ENCODE results near the gene KDM4B. TPM values are rescaled to one million over a fixed set of nuclear protein-coding genes. Genes with fewer than 3 reads are reported as not detected.

The KDM4B gene
- polyA plus RNA-seq, 3 donors: 6.4 to 22.7 (median 12.7) TPM

DNA sequence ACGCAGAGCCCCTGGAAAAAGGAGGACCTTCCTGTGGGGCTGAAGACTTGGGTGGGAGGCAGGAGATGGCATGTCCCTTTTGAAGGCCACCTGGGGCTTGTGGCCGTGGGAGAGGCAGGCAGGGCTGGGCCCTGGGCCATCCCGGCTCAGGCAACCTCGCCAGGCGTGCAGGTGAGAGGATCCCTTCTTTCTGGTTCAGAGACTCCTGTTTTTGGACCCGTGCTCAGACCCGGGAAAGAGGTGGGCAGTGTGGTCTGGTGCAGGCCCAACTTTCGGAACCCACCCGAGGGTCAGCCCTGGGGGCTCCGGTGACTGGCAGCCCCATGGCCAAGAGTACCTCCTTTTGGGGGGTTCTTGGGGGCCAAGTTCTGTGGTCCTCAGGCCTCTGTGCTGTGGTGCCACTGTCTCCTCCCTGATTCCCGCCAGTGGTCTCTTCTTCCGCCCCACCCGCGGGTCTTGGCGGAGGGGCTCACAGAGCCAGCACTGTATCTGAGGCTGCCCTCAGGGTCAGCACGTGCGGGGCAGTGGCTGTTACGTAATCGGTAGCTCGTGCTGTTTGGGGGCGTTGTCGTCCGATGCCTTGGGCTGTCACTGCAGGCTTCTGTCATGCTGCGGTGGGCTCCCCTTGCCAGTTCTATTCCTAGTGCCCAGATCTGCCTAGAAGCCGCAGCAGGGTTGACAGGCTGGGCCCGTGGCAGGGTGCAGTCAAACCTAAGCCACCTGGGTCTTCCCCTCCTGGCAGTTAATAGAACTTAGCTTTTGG is 42.7 kb downstream of the KDM4B start:
- Mint-ChIP-seq H3K9me3 (peaks cover 0 to 3% (median 0%) of the 10 kb centered on the region in 7 donors), H3K4me1 (peaks cover 1% of the 10 kb centered on the region), H3K27ac (no peak overlapping the region), H3K4me3 (no peak overlapping the region), H3K36me3 (peaks cover 24 to 37% of the 10 kb centered on the region in 2 donors), H3K27me3 (ENCODE audit: low read depth in 3 of 3) (peaks cover 0 to 2% (median 0%) of the 10 kb centered on the region in 3 donors)
- H3K27me3 ChIP-seq (ENCODE audit: control insufficient read depth in 2 of 2, insufficient read depth in 2 of 2, low read length in 2 of 2): no peaks in the 10 kb centered on the region
- no peaks in the 10 kb centered on the region for H3K4me1 ChIP-seq (ENCODE audit: control insufficient read depth in 1 of 2, insufficient read depth in 2 of 2, low read length in 2 of 2)
- H3K4me2 ChIP-seq (replicated peaks; ENCODE audit: extremely low read depth, low read length, poor library complexity, severe bottlenecking): no peak overlapping the region
- intact Hi-C loops (cut with micrococcal nuclease): no loop called here
- H3K9ac ChIP-seq (ENCODE audit: insufficient read depth, low read length, poor library complexity, severe bottlenecking): no peak overlapping the region
- peaks cover 58% of the 10 kb centered on the region for H3K79me2 ChIP-seq (ENCODE audit: insufficient read depth, low read length)
- 87% methylated on average over 26 of the region's 26 CpGs for WGBS (ENCODE audit: insufficient coverage)
- H2AFZ ChIP-seq (ENCODE audit: insufficient read depth, low read depth, low read length, poor library complexity, severe bottlenecking): no peak overlapping the region
- peaks cover 100% of the 10 kb centered on the region for H4K20me1 ChIP-seq (ENCODE audit: insufficient read depth, low read length)
- no peak for DNase-seq
- H3K4me3 ChIP-seq (replicated peaks in 1 of 3; ENCODE audit: low read depth in 2 of 3, low read length in 3 of 3): no peak overlapping the region
- H3K27ac ChIP-seq (ENCODE audit: low read depth in 1 of 2, low read length in 2 of 2): no peak overlapping the region
- no peaks in the 10 kb centered on the region for H3K9me3 ChIP-seq (replicated peaks in 1 of 2; ENCODE audit: control insufficient read depth in 1 of 2, insufficient read depth in 1 of 2, low read length in 2 of 2)
- TF ChIP-seq, protein P1, sequence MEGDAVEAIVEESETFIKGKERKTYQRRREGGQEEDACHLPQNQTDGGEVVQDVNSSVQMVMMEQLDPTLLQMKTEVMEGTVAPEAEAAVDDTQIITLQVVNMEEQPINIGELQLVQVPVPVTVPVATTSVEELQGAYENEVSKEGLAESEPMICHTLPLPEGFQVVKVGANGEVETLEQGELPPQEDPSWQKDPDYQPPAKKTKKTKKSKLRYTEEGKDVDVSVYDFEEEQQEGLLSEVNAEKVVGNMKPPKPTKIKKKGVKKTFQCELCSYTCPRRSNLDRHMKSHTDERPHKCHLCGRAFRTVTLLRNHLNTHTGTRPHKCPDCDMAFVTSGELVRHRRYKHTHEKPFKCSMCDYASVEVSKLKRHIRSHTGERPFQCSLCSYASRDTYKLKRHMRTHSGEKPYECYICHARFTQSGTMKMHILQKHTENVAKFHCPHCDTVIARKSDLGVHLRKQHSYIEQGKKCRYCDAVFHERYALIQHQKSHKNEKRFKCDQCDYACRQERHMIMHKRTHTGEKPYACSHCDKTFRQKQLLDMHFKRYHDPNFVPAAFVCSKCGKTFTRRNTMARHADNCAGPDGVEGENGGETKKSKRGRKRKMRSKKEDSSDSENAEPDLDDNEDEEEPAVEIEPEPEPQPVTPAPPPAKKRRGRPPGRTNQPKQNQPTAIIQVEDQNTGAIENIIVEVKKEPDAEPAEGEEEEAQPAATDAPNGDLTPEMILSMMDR (IDR thresholded peaks at IDR 0.05): no peak
- H3K36me3 ChIP-seq (replicated peaks in 1 of 2; ENCODE audit: control insufficient read depth in 1 of 2, insufficient read depth in 2 of 2, low read length in 2 of 2): peaks cover 21 to 36% of the 10 kb centered on the region in 2 donors

DNA sequence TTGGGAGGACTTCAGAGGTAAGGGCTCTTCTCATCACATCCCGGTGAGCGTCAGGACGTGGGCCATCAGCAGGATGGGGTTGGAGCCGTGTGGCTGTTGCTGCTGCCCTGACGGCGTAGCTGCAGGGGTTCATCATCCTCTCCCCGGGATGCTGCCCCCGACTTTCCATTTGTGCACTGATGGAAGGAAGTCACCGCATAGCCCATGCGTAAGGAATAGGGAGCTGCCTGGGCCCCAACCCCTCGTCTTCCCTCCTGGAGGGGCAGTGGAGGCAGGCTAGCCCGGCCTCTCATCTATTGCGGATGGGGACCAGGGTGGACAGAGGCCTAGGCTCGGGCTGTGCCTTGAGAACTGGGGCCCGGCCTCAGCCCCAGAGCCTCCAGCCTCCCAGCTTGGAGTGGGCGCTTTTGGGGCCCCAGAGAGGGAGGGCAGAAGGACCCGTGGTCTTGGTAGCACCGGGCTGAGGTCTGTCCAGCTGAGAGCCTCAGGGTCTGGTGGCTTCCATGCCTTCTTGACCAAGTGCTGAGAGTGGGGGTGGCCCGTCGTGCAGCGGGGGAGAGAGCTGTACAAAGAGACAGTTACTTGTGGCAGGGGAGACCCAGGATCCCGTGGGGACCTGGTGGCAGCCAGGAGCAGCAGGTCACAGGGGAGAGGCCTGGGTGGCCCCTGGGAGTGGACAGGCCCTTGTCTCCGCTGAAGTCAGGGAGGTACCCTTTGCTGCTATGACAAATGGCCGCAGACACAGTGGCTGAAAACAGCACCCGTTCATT is 44.0 kb downstream of the KDM4B start:
- H3K27me3 Mint-ChIP-seq (ENCODE audit: low read depth in 3 of 3): peaks cover 0 to 2% (median 2%) of the 10 kb centered on the region in 3 donors
- H3K79me2 ChIP-seq (ENCODE audit: insufficient read depth, low read length): peaks cover 46% of the 10 kb centered on the region

More for the DNA sequence above, 44.0 kb downstream of the KDM4B start:
- WGBS (ENCODE audit: insufficient coverage): 98% methylated on average over 25 of the region's 25 CpGs
- H3K36me3 ChIP-seq (replicated peaks in 1 of 2; ENCODE audit: control insufficient read depth in 1 of 2, insufficient read depth in 2 of 2, low read length in 2 of 2): peaks cover 23 to 47% of the 10 kb centered on the region in 2 donors
- H3K27me3 ChIP-seq (ENCODE audit: control insufficient read depth in 2 of 2, insufficient read depth in 2 of 2, low read length in 2 of 2): no peaks in the 10 kb centered on the region
- Mint-ChIP-seq H3K9me3 (no peaks in the 10 kb centered on the region), H3K27ac (peak overlapping the region in 1 of 7 donors; percentile 68), H3K36me3 (peaks cover 30 to 46% of the 10 kb centered on the region in 2 donors), H3K4me1 (peaks cover 1% of the 10 kb centered on the region), H3K4me3 (no peak overlapping the region)
- H3K4me3 ChIP-seq (replicated peaks in 1 of 3; ENCODE audit: low read depth in 2 of 3, low read length in 3 of 3): no peak overlapping the region
- no peak overlapping the region for H3K9ac ChIP-seq (ENCODE audit: insufficient read depth, low read length, poor library complexity, severe bottlenecking)
- no peaks in the 10 kb centered on the region for H3K9me3 ChIP-seq (replicated peaks in 1 of 2; ENCODE audit: control insufficient read depth in 1 of 2, insufficient read depth in 1 of 2, low read length in 2 of 2)
- H3K4me1 ChIP-seq (ENCODE audit: control insufficient read depth in 1 of 2, insufficient read depth in 2 of 2, low read length in 2 of 2): no peaks in the 10 kb centered on the region
- TF ChIP-seq, protein P1 (IDR thresholded peaks at IDR 0.05): no peak
- intact Hi-C loops (cut with micrococcal nuclease): no loop called here
- H3K4me2 ChIP-seq (replicated peaks; ENCODE audit: extremely low read depth, low read length, poor library complexity, severe bottlenecking): no peak overlapping the region
- no peak overlapping the region for H2AFZ ChIP-seq (ENCODE audit: insufficient read depth, low read depth, low read length, poor library complexity, severe bottlenecking)
- H3K27ac ChIP-seq (ENCODE audit: low read depth in 1 of 2, low read length in 2 of 2): no peak overlapping the region
- DNase-seq: no peak
- H4K20me1 ChIP-seq (ENCODE audit: insufficient read depth, low read length): peaks cover 99% of the 10 kb centered on the region

All from CD14-positive monocyte (primary cell).